ENCODE results near the gene SOX13.
"Not testable (repeated sequence)": the region's sequence is repeated elsewhere in the genome, so short reads cannot be mapped to it uniquely, and the experiment has no call there.

Gene SOX13

GRCh38 chr1:204087181-204087892 is 14.4 kb downstream of the SOX13 start:
- DNase-seq (ENCODE audit: low read depth in 3 of 3) = no peak

- no peak for DNase-seq (ENCODE audit: low read depth in 3 of 3)
These were observed 15.1 kb downstream of the SOX13 start for GRCh38 chr1:204087893-204088528.

- DNase-seq (ENCODE audit: low read depth in 3 of 3) = no peak
These were observed 15.7 kb downstream of the SOX13 start for GRCh38 chr1:204088596-204088995.

GRCh38 chr1:204089044-204089751 is 16.3 kb downstream of the SOX13 start:
- DNase-seq (ENCODE audit: low read depth in 3 of 3) = no peak

- not testable (repeated sequence) for DNase-seq (ENCODE audit: low read depth in 3 of 3)
These were observed 17.2 kb downstream of the SOX13 start for GRCh38 chr1:204090132-204090531.

GRCh38 chr1:204091066-204091465 is 18.2 kb downstream of the SOX13 start:
- no peak for DNase-seq (ENCODE audit: low read depth in 3 of 3)

- DNase-seq (ENCODE audit: low read depth in 3 of 3) = no peak
These were observed 18.9 kb downstream of the SOX13 start for GRCh38 chr1:204091787-204092312.

- no peak for DNase-seq (ENCODE audit: low read depth in 3 of 3)
These were observed 19.9 kb downstream of the SOX13 start for GRCh38 chr1:204092632-204093420.

- DNase-seq (ENCODE audit: low read depth in 3 of 3) = no peak
These were observed 20.5 kb downstream of the SOX13 start for GRCh38 chr1:204093421-204093717.

- no peak for DNase-seq (ENCODE audit: low read depth in 3 of 3)
These were observed 20.9 kb downstream of the SOX13 start for GRCh38 chr1:204093781-204094180.

- DNase-seq (ENCODE audit: low read depth in 3 of 3) = no peak
These were observed 21.4 kb downstream of the SOX13 start for GRCh38 chr1:204094313-204094729.

- no peak for DNase-seq (ENCODE audit: low read depth in 3 of 3)
These were observed 22.1 kb downstream of the SOX13 start for GRCh38 chr1:204094856-204095634.

- no peak for DNase-seq (ENCODE audit: low read depth in 3 of 3)
These were observed 24.0 kb downstream of the SOX13 start for GRCh38 chr1:204096931-204097330.

- no peak for DNase-seq (ENCODE audit: low read depth in 3 of 3)
These were observed 25.8 kb downstream of the SOX13 start for GRCh38 chr1:204098683-204099082.

GRCh38 chr1:204099754-204100153 is 26.8 kb downstream of the SOX13 start:
- not testable (repeated sequence) for DNase-seq (ENCODE audit: low read depth in 3 of 3)

- no peak for DNase-seq (ENCODE audit: low read depth in 3 of 3)
These were observed 29.2 kb downstream of the SOX13 start for GRCh38 chr1:204102029-204102611.

- DNase-seq (ENCODE audit: low read depth in 3 of 3) = no peak
These were observed 30.0 kb downstream of the SOX13 start for GRCh38 chr1:204102739-204103430.

GRCh38 chr1:204103431-204103741 is 30.5 kb downstream of the SOX13 start:
- DNase-seq (ENCODE audit: low read depth in 3 of 3) = no peak

- DNase-seq (ENCODE audit: low read depth in 3 of 3) = no peak
These were observed 31.6 kb downstream of the SOX13 start for GRCh38 chr1:204104331-204105130.

GRCh38 chr1:204105131-204105515 is 32.2 kb downstream of the SOX13 start:
- no peak for DNase-seq (ENCODE audit: low read depth in 3 of 3)

Data from stimulated activated CD4-positive, alpha-beta T cell treated with anti-CD3 and anti-CD28 coated beads, TNF-alpha, amount 100 ng/mL, for 24 hours (primary cell).